H1 (cell line): Measurements from ENCODE around the gene PINK1. TPM values are rescaled to one million over a fixed set of nuclear protein-coding genes. Genes with fewer than 3 reads are reported as not detected.

Experiments used
- CTCF ChIA-PET: fragments of 300-600 bp; sonication (Branson Sonifier 250); formaldehyde crosslinking; loops from one replicate; lab custom pipeline; 2021; ENCODE audit not compliant: partially characterized antibody; lab: Charles Lee
- POLR2A ChIA-PET: fragments of 300-600 bp; sonication (Branson Sonifier 250); formaldehyde crosslinking; loops from one replicate; lab custom pipeline; 2021; ENCODE audit warnings: inconsistent platforms; ENCODE audit not compliant: partially characterized antibody; lab: Charles Lee
- DNase-seq, 2 experiments: peaks; one replicate each; pipeline versions ENCODE4 v3.0.0 to v3.0.0-alpha.2; 2010 to 2022; ENCODE audit warnings: low spot score in 2 of 2, low read depth in 1 of 2, mixed read lengths in 1 of 2
- FAIRE-seq: peaks from 2 replicates; lab custom pipeline; 2011; peaks lifted over from hg19 to GRCh38; lab: Jason Lieb, UNC
- H2AFZ ChIP-seq: 2 replicates; pipeline ENCODE4 v1.8.1; 2012; ENCODE audit warnings: low read length, inconsistent platforms
- H2AK5ac ChIP-seq: 2 replicates; pipeline ENCODE4 v1.6.1; 2013; ENCODE audit warnings: low read depth, low read length
- H2BK120ac ChIP-seq: replicated peaks from 2 replicates; pipeline ENCODE3; 2013; ENCODE audit warnings: low read depth, low read length, inconsistent platforms
- H2BK12ac ChIP-seq: 2 replicates; pipeline ENCODE4 v1.6.1; 2013; ENCODE audit warnings: low read depth, low read length
- H2BK15ac ChIP-seq: 2 replicates; pipeline ENCODE4 v1.6.1; 2013; ENCODE audit warnings: low read length
- H2BK20ac ChIP-seq: 2 replicates; pipeline ENCODE4 v1.6.1; 2013; ENCODE audit warnings: low read length
- H2BK5ac ChIP-seq: 2 replicates; pipeline ENCODE4 v1.6.1; 2013; ENCODE audit warnings: low read depth, low read length
- H3K14ac ChIP-seq: 2 replicates; pipeline ENCODE4 v1.6.1; 2013; ENCODE audit warnings: inconsistent platforms; ENCODE audit not compliant: insufficient read length
- H3K18ac ChIP-seq: 2 replicates; pipeline ENCODE4 v1.6.1; 2013; ENCODE audit warnings: low read length; ENCODE audit errors: extremely low read depth
- H3K23ac ChIP-seq: 2 replicates; pipeline ENCODE4 v1.6.1; 2013; ENCODE audit warnings: inconsistent platforms; ENCODE audit not compliant: insufficient read length
- H3K23me2 ChIP-seq: 2 replicates; pipeline ENCODE4 v1.6.1; 2013; ENCODE audit warnings: low read depth, low read length
- H3K27ac ChIP-seq: 2 replicates; pipeline ENCODE4 v1.6.1; 2011; ENCODE audit warnings: low read depth, low read length, inconsistent platforms
- H3K27me3 ChIP-seq, 4 experiments: replicated peaks in 1 of 4; 1 replicate in 1 of 4; 2 replicates in 3 of 4; pipeline versions ENCODE4 v1.6.1 to v1.8.1; 2011 to 2013; ENCODE audit warnings: low read length in 3 of 4, mild to moderate bottlenecking in 3 of 4, inconsistent platforms in 2 of 4, mixed read lengths in 2 of 4, moderate library complexity in 1 of 4; ENCODE audit not compliant: control insufficient read depth in 3 of 4, insufficient read depth in 3 of 4; ENCODE audit errors: extremely low read depth in 1 of 4
- H3K36me3 ChIP-seq, 4 experiments: 2 replicates each; pipeline versions ENCODE4 v1.6.1 to v1.8.1; 2011 to 2013; ENCODE audit warnings: mild to moderate bottlenecking in 4 of 4, low read length in 3 of 4, moderate library complexity in 2 of 4, control low read depth in 1 of 4, inconsistent platforms in 1 of 4; ENCODE audit not compliant: insufficient read depth in 4 of 4, control insufficient read depth in 2 of 4
- H3K4ac ChIP-seq: replicated peaks from 2 replicates; pipeline ENCODE3; 2013; ENCODE audit warnings: low read length, low read depth, mixed read lengths, inconsistent platforms; ENCODE audit not compliant: insufficient read length
- H3K4me1 ChIP-seq, 4 experiments: replicated peaks in 1 of 4; 1 replicate in 1 of 4; 2 replicates in 3 of 4; pipeline versions ENCODE4 v1.6.1 to v1.8.1; 2011 to 2013; ENCODE audit warnings: low read length in 3 of 4, inconsistent platforms in 2 of 4, mixed read lengths in 1 of 4; ENCODE audit not compliant: insufficient read depth in 4 of 4, control insufficient read depth in 3 of 4
- H3K4me2 ChIP-seq, 2 experiments: 2 replicates each; pipeline versions ENCODE4 v1.6.1 to v1.8.1; 2011 to 2013; ENCODE audit warnings: low read depth in 2 of 2, low read length in 2 of 2, control low read depth in 1 of 2, inconsistent platforms in 1 of 2, mild to moderate bottlenecking in 1 of 2; ENCODE audit not compliant: insufficient read depth in 1 of 2
- H3K4me3 ChIP-seq, 4 experiments: fragments of 200-600, 300-600 bp in 1 of 4; sonication (generic), shearing (Covaris generic), sonication (Bioruptor Twin) in 1 of 4; 2 replicates each; pipeline versions ENCODE4 v1.5.1 to v1.8.1; 2011 to 2016; ENCODE audit warnings: low read length in 4 of 4, low read depth in 3 of 4, control low read depth in 2 of 4, inconsistent platforms in 2 of 4, mild to moderate bottlenecking in 2 of 4, mixed read lengths in 1 of 4, moderate library complexity in 1 of 4; ENCODE audit not compliant: insufficient read depth in 2 of 4; ENCODE audit errors: extremely low read depth in 1 of 4
- H3K56ac ChIP-seq: replicated peaks from 2 replicates; pipeline ENCODE3; 2013; ENCODE audit warnings: low read depth, mild to moderate bottlenecking, mixed read lengths, low read length, inconsistent platforms; ENCODE audit not compliant: insufficient read length
- H3K79me1 ChIP-seq: 2 replicates; pipeline ENCODE4 v1.6.1; 2013; ENCODE audit warnings: low read depth, low read length, control low read depth
- H3K79me2 ChIP-seq, 2 experiments: 2 replicates each; pipeline versions ENCODE4 v1.6.1 to v1.8.1; 2012 to 2013; ENCODE audit warnings: low read length in 2 of 2, mild to moderate bottlenecking in 2 of 2, inconsistent platforms in 1 of 2; ENCODE audit not compliant: insufficient read depth in 2 of 2, control insufficient read depth in 1 of 2
- H3K9ac ChIP-seq, 4 experiments: replicated peaks in 1 of 4; 1 replicate in 1 of 4; 2 replicates in 3 of 4; pipeline versions ENCODE4 v1.6.1 to v1.8.1; 2011 to 2013; ENCODE audit warnings: low read depth in 3 of 4, low read length in 3 of 4, control low read depth in 2 of 4, mild to moderate bottlenecking in 2 of 4, moderate library complexity in 2 of 4, inconsistent platforms in 1 of 4; ENCODE audit errors: extremely low read depth in 1 of 4
- H3K9me3 ChIP-seq, 2 experiments: 2 replicates each; pipeline versions ENCODE4 v1.6.1 to v1.8.1; 2012 to 2013; ENCODE audit warnings: mild to moderate bottlenecking in 2 of 2, moderate library complexity in 2 of 2, control low read depth in 1 of 2, inconsistent platforms in 1 of 2, low read depth in 1 of 2, low read length in 1 of 2, mixed read lengths in 1 of 2; ENCODE audit not compliant: insufficient read depth in 2 of 2
- H4K20me1 ChIP-seq, 2 experiments: replicated peaks in 1 of 2; 2 replicates each; pipeline versions ENCODE3 to v1.8.1; 2011 to 2013; ENCODE audit warnings: inconsistent platforms in 2 of 2, low read length in 2 of 2, mild to moderate bottlenecking in 1 of 2; ENCODE audit not compliant: insufficient read depth in 2 of 2, control insufficient read depth in 1 of 2
- H4K5ac ChIP-seq: 2 replicates; pipeline ENCODE4 v1.6.1; 2013; ENCODE audit warnings: low read length, low read depth, mixed read lengths, inconsistent platforms; ENCODE audit not compliant: insufficient read length
- H4K8ac ChIP-seq: 2 replicates; pipeline ENCODE4 v1.8.0; 2013; ENCODE audit warnings: mild to moderate bottlenecking, moderate library complexity, low read length, inconsistent platforms; ENCODE audit not compliant: insufficient read depth; ENCODE audit errors: extremely low read depth
- H4K91ac ChIP-seq: replicated peaks from 2 replicates; pipeline ENCODE3; 2013; ENCODE audit warnings: low read length, mixed read lengths, inconsistent platforms; ENCODE audit not compliant: insufficient read length
- CTBP2 ChIP-seq: IDR thresholded peaks from 2 replicates; pipeline ENCODE4 v1.7.0; 2011; ENCODE audit warnings: borderline replicate concordance, mild to moderate bottlenecking, moderate library complexity, mixed read lengths, low read length; ENCODE audit not compliant: insufficient read depth, insufficient read length
- WGBS, 2 experiments: shearing (Covaris generic) in 1 of 2; methylation state at CpG; one replicate each; pipeline versions ENCODE4 v1.1.6 to v1.1.7; 2013 to 2015; ENCODE audit warnings: low lambda C conversion rate in 2 of 2, mixed read lengths in 2 of 2, inconsistent platforms in 1 of 2, low coverage in 1 of 2, missing lambda C conversion rate in 1 of 2; ENCODE audit not compliant: insufficient replicate concordance in 2 of 2, insufficient coverage in 1 of 2, insufficient read length in 1 of 2; ENCODE audit errors: extremely low coverage in 1 of 2, missing lambda C conversion rate in 1 of 2; 5-methylcytosine and 5-hydroxymethylcytosine counted together
- polyA plus RNA-seq, 7 experiments: library from polyadenylated mRNA; depleted of rRNA in 3 of 7; stranded (reverse) in 5 of 7; unstranded in 2 of 7; fragments of >200 nt in 5 of 7; fragments of 200-250 nt in 2 of 7; gene quantifications; 1 replicate in 5 of 7; 2 replicates in 1 of 7; 4 replicates in 1 of 7; pipeline versions ENCODE4 v1.2.1 to v1.2.3, GENCODE V29; 2011 to 2013; ENCODE audit warnings: missing spikeins in 2 of 7, mixed read lengths in 2 of 7
- total RNA-seq: library from RNA; stranded (reverse); fragmentation: NEBNext Ultra II Directional; extraction: Animal tissue kit (Norgen Biotek cat#: 25700); gene quantifications from 2 replicates; pipeline ENCODE4 v1.2.1, GENCODE V29; 2021

The PINK1 gene
- total and polyA plus RNA-seq, 2 of the 8 experiments (the other 6 are each of a cell fraction or from before 2014, with no cell fraction given), result 16.1 to 19.3 TPM

DNA sequence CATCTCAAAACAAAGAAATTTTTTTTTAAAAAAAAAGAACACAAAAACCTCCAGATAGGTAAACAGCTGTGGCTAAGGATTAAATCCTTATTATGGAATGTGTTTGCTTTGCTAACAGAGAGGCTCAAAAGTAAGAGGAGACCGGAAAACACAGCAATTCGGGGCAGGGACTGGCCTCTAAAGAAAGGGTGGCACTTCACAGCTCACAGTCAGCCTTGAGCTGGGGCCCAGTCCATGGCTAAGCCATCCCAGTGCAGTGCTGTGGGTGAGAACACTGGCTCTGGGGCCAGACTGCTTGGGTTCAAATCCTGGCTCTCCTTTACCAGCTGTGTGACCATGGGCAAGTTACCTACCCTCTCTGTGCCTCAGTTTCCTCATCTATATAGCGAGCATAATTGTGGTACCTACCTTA lies 56.4 kb downstream of the PINK1 start:
- Histone ChIP-seq H2BK5ac (no peak overlapping the region), H2BK20ac (no peak overlapping the region), H3K9ac (no peak overlapping the region), H3K79me1 (no peaks in the 10 kb centered on the region), H3K4me2 (no peak overlapping the region), H3K4ac (no peak overlapping the region), H3K14ac (no peak overlapping the region), H3K9me3 (no peaks in the 10 kb centered on the region), H3K18ac (no peak overlapping the region), H3K23me2 (no peaks in the 10 kb centered on the region), H4K20me1 (no peaks in the 10 kb centered on the region), H3K27me3 (no peaks in the 10 kb centered on the region), H3K79me2 (no peaks in the 10 kb centered on the region), H2BK12ac (no peak overlapping the region), H3K56ac (no peak overlapping the region), H3K23ac (no peak overlapping the region), H3K4me3 (no peak overlapping the region), H3K27ac (no peak overlapping the region), H2AK5ac (no peak overlapping the region), H2BK15ac (no peak overlapping the region), H3K4me1 (no peaks in the 10 kb centered on the region; a peak in 1 of 7 replicates), H4K5ac (no peak overlapping the region), H3K36me3 (peaks cover 0 to 3% (median 0%) of the 10 kb centered on the region in 4 experiments; a peak in 1 of 8 replicates), H4K91ac (no peak overlapping the region), H2AFZ (no peak overlapping the region), H4K8ac (no peak overlapping the region), H2BK120ac (no peak overlapping the region)
- DNase-seq, result no peak
- ChIA-PET POLR2A (no interaction called here), CTCF (no interaction called here)
- WGBS, 2 experiments, result 96% methylated on average over 3 of the region's 3 CpGs; no CpG with 5 or more reads in 1 of the 2 experiments
- FAIRE-seq, result no peak
- no peak for TF ChIP-seq CTBP2
